ENCODE data around the gene MAL.
A peak's percentile ranks its signal among the peaks of the same experiment; 100 is the strongest.

MAL gene

DNA sequence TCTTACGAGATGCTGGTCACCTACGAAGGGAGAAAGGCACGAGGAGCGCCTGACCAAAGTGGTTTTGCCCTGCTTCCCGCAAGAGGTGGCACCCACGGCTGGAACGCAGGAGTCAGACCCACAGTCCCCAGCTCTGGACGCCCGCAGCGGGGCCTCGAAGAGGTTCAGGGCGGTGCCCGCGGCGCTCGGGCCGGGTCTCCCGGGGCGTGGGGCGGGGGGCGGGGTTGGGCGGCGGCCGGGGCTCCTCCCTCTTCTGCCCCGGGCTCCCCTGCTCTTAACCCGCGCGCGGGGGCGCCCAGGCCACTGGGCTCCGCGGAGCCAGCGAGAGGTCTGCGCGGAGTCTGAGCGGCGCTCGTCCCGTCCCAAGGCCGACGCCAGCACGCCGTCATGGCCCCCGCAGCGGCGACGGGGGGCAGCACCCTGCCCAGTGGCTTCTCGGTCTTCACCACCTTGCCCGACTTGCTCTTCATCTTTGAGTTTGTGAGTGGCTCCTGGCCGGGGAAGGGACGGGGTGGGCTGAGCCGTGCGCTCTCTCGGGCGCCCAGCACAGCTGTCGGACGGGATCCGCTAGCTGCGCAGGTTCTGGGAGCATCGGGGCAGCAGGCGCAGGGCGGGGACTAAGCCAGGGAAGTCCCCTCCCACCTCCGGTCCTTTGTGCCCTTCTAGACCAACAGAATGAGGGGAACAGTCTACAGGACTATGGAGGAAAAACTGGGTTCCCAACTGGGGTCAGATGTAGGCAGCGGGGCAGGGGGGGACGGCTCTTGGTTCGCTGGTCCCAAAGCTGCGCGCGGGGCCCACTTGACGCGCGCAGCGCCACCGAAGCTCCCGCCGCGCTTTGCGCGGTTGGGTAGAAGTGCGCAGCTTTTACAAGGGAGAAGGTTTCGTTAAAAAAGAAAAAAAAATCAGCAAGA, at the start of gene MAL:
Gene MAL (plus strand): TSS at position 303 of the 914 bp plus-strand sequence. CDS start 85 bp downstream, at position 388.
- peak; percentile 44 for DNase-seq (ENCODE audit: low read depth, low spot score)

DNA sequence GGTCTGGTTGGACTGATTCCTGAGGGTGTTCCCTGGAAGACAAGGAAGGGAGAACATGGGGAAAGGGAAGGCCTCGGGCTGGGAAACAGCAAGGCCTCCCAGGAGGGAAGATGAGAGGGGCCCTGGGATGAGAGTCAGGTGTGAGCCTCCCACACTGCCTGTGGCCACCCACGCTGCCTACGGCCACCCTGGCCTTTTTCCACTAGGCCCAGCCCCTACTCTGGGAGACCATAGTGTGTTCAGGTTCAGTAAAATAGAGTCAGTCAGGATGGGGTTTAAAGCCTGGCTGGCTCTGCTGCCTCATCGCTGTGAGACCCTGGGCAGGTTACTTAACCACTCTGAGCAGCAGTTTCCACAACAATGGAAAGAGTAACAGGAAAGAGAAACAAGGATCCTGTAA, 47.7 kb upstream of the MAL start:
- no peak for DNase-seq (ENCODE audit: low read depth, low spot score)

DNA sequence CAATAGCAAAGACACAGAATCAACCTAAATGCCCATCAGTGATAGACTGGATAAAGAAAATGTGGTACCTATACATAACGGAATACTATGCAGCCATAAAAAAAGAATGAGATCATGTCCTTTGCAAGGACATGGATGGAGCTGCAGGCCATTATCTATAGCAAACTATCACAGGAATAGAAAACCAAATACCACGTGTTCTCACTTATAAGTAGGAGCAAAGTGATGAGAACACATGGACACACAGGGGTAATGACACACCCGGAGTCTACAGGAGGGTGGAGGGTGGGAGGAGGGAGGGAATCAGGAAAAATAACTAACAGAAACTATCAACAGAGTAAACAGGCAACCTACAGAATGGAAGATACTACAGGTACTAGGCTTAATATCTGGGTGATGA, 46.6 kb upstream of the MAL start:
- no peak for DNase-seq (ENCODE audit: low read depth, low spot score)

- DNase-seq (ENCODE audit: low read depth, low spot score): no peak
Observed at GRCh38 chr2:94979406-94980375, 45.8 kb upstream of the MAL start.

DNA sequence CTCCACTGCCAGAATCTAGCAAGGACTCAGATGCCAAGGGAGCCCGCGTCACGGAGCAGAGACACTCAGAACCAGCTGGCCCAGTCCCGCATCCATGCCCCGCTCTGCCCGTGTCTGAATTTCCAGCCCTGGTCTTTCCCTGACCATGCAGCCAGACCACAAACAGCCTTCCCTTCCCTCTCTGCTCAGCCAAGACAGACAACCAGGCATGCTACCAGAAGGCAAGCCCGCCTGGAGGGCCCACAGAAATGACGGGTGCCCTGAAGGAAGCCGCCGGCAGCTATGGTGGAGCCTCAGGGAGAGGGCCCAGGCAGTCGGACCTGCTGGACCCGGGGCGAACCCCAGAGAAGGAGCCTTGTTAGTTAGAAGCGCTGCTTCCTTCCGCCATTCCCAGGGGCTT, 45.1 kb upstream of the MAL start:
- no peak for DNase-seq (ENCODE audit: low read depth, low spot score)

DNA sequence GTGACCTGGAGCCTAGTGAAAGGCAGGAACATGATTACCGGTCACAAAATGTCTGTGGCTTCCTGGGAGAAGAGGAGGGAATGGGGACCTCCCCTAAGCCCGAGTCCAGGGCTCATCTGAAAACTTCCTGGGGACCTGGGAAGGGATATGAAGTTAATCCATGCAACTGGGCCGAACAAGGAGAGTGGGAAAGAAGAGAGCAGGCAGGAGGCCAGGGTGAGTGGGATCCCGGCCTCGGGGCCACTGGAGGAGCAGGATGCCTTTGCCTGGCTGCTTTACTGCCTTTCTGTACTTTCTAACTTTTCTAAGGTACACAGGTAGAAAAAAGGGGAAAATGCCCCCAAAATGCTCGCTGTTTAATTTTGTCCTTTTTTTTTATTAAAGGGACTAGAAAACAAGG, 43.4 kb upstream of the MAL start:
- DNase-seq (ENCODE audit: low read depth, low spot score): no peak

DNA sequence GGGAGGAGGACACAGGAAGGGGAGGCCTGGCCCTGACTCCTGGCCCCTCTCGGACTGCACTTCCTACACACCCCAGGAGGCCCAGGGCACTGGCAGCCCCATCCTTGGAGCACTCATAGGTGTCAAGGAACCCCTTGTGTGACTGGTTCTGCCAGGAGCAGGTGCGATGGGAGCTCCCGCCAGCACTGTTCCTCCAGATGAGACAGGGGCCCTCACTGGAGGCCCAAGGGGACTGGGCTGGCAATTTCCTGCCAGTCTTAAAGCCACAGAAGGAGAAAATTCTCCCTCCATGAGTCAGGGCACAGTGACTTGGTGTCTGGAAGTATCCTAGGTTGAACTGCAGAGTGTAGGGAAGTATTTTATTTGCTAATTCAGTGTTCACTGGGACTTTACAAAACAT, 42.8 kb upstream of the MAL start:
- DNase-seq (ENCODE audit: low read depth, low spot score): peak; percentile 63

DNA sequence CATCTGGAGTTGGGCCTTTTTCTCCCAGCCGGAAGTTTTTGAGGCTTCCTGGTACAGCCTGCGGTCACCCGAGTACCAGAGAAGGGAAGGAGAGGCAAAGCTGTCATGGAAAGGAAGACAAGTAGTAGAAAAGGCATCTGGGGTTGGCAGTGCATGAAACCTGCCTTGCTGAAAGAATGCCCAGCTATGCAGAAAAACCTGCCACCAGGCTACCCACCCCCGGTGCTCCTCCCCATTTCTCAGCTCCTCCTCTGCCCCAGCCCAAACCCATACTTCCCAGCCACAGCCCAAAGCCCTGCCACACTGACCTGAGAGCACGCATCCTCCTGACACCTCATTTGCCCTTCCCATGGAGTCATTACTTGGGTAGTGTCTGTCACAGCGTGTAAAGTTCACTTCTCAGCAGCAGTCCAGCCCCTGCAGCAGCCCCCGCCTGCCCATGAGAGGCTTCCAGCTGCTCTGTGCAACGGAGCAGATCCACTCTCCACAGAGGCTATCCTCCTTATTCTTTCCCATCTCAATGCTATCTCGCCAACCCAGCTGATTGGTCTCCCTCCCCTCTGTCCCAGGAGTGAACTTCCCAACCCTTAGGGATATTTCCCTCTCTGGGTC, 40.4 kb upstream of the MAL start:
- DNase-seq (ENCODE audit: low read depth, low spot score): no peak

DNA sequence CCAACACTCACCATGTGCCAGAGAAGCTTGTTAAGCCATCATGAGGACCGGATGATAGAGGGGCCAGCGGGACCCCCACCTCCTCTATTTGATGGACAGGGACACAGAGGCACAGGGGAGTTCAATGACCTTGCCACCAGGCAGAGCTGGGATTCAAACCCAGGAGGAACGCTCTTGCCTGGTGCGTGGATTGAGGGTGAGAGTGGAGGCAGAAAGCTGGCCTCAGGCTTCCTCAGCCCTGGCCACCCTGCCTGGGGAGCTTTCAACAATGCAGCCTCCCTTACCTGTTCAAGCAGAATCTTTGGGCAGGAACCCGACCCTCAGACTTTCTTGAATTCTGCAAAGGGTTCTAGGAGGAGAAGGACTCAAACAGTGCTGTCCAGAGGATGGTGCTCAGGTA, 39.9 kb upstream of the MAL start:
- DNase-seq (ENCODE audit: low read depth, low spot score): no peak

DNA sequence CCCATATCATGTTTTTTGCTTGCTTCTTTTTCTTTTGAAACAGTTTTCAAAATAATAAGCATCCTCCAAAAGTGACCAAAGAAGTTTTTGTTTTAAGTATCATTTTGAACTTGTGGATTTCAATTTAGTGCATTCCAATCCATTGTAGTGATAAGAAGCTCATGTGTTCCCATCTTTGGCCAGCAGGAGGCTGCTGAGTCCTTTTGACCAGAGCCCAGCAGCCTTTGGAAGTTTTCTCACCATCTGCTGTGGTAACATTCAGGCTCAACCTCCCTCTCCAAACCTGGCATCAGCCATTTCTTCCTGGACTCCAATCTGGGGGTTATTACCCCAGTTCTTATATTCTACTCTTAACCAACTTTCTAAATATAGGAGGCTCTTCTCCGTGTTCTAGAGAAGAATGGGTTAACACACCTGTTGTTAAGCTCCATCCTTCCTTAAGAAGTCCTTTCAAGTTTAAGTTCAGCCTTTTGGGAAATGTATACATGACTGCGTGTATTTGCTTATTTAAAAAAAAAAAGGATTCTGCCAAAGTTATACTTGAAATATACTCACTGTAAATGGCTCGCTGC, 39.0 kb upstream of the MAL start:
- peak; percentile 82 for DNase-seq (ENCODE audit: low read depth, low spot score)

- no peak for DNase-seq (ENCODE audit: low read depth, low spot score)
Observed at GRCh38 chr2:94987074-94988020, 38.2 kb upstream of the MAL start.

GRCh38 chr2:94990956-94991355, 34.6 kb upstream of the MAL start:
- DNase-seq (ENCODE audit: low read depth, low spot score): no peak

DNA sequence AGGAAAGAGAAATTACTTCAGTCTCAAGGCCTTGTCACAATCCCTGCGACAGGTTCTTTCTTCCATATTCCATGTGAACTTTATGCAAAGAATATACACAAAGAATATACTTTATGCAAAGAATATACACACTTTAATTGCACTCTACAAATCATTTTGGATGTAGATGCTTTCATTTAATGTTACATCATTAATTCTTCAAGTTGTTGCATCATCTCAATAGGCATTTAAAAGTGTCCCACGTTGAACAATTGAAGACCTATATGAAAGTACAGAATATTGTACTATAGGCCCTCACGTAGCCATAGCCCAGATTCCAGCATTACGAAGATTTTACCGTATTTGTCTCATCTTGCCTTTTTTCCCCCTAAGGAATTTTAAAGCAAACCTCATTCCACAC, 33.1 kb upstream of the MAL start:
- DNase-seq (ENCODE audit: low read depth, low spot score): no peak

DNA sequence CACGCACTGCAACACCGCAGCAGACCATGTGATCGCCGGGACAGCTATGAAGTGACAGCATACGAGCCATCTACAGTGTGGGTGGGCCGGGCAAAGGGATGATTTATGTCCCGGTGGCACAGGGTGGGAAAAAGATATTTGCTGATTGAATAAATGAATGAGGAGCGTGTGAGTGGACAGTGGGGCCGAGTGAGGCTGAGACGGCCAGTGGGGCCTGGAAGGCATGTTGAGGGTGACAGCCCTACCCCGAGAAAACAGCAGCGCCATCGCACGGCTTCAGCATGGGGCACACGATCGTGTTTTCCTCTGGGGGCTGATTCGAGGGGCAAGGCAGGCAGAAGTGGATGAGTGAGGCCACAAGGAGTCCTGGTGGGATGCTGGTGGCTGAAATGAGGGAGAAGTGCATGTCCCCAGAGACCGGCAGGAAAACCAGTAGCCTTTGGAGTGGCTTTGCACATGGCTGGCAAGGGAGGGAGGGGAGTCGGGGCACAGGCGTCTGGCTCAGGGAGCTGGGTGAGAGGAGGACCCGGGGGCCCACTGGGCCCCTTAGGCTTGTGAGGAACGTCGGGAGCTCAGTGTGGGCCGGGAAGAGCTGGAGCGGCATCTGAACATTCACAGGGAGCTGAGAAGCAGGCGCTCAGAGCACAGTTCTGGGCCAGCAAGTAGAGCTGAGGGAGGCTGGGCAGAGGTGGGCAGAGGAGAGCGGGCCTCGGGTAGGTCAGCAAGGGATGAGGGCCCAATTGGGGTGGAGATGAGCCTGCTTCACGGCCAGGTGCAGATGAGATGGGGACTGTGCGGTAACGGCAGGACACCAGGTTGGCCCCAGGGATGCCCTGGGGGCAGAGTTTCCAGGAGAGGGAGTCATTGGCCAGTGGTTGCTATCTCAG, 32.1 kb upstream of the MAL start:
- no peak for DNase-seq (ENCODE audit: low read depth, low spot score)

- DNase-seq (ENCODE audit: low read depth, low spot score): no peak
Observed at GRCh38 chr2:94994063-94994913, 31.2 kb upstream of the MAL start.

DNA sequence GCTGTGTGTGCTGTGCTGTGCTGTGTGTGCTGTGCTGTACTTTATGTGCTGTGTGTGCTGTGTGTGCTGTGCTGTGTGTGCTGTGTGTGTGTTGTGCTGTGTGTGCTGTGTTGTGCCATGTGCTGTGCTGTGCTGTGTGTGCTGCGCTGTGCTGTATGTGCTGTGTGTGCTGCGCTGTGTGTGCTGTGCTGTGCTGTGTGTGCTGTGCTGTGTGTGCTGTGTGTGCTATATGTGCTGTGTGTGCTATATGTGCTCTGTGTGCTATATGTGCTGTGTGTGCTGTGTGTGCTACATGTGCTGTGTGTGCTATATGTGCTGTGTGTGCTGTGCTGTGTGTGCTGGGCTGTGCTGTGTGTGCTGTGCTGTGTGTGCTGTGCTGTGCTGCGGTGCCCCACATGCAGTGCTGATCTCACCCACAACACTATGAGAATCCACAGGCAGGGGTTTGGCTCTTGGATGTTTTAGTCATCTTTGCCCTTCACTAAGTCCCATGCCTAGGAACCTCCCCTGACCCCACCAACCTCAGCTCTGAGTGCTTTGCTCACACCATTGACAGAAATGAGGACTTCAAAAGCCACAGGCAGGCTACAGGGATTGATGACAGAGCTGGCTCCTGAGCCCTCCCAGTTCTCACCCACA, 30.5 kb upstream of the MAL start:
- DNase-seq (ENCODE audit: low read depth, low spot score): no peak

DNA sequence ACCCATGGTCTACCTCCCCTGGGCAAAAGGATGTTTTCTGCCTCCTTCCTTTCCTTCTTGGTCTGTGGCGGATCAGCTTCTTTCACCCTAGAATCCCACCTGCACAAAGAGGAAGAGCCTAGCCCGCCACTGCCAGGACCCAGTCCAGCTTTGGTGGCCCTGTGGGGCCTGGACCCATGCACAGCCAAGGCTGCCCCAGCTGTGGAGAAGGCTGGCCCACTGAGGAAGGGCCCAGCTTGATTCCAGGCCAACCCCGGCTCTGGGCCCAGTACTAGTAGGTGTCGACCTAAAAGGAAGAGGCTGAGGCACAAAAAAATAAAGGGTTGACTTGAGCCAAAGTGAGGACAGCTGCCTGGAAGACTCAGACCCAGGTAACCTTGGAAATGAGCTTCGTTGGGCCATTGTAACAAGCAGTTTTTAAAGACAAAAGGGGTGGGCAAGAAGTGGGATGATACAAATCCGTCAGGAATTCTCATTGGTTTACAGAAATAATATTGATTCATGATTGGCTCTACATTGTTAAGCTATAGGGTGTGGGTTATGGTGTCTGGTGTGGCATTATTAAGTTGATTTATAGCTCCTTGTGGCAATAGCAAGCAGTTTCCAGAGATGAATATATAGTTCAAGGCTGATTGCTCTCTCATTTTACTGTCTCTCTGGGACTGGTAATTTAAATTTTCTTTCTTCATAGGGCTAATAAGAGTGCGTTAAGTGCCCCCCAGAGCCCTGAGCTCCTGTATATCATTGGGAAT, 29.8 kb upstream of the MAL start:
- no peak for DNase-seq (ENCODE audit: low read depth, low spot score)

Measured in astrocyte of the hippocampus (primary cell).